HepG2 (cell line): ENCODE data around the gene B3GNT7.
"Not testable (repeated sequence)": the region's sequence is repeated elsewhere in the genome, so short reads cannot be mapped to it uniquely, and the experiment has no call there.

Source experiments
- HOXA7 ChIP-seq: sonication (generic); formaldehyde crosslinking; IDR thresholded peaks from 2 replicates; pipeline ENCODE4 v1.8.1; 2022; ENCODE audit warnings: mild to moderate bottlenecking, missing genetic modification reagents, moderate library complexity
- RBM39 ChIP-seq: fragments of 200-400 bp; formaldehyde crosslinking; IDR thresholded peaks from one replicate; pipeline ENCODE4 v1.6.1; 2018; ENCODE audit warnings: antibody characterized with exemption, mild to moderate bottlenecking, low read depth, low read length; ENCODE audit not compliant: poor library complexity, severe bottlenecking
- ZNF431 ChIP-seq: sonication (generic); formaldehyde crosslinking; IDR thresholded peaks from 2 replicates; pipeline ENCODE4 v1.9.0; 2022; ENCODE audit warnings: missing genetic modification reagents, low read depth, mild to moderate bottlenecking, borderline replicate concordance
- ZNF629 ChIP-seq: sonication (generic); formaldehyde crosslinking; conservative IDR thresholded peaks from 2 replicates; pipeline ENCODE4 v1.5.0; 2020; ENCODE audit warnings: missing genetic modification reagents

- TF ChIP-seq HOXA7; ZNF629 (CRISPR knock-in tag); RBM39; ZNF431 (CRISPR knock-in tag): not testable (repeated sequence)
These were observed 10.3 kb downstream of the B3GNT7 start for GRCh38 chr2:231405601-231406367.
